Measurements from ENCODE around the gene UPK2. TPM values are rescaled to one million over a fixed set of nuclear protein-coding genes. Genes with fewer than 3 reads are reported as not detected.

UPK2 gene
- total and polyA plus RNA-seq, 10 of the 15 experiments (the other 5 are each of a cell fraction or from before 2014, with no cell fraction given) = 0.07 to 1.0 (median 0.31) TPM; not detected in 7

DNA sequence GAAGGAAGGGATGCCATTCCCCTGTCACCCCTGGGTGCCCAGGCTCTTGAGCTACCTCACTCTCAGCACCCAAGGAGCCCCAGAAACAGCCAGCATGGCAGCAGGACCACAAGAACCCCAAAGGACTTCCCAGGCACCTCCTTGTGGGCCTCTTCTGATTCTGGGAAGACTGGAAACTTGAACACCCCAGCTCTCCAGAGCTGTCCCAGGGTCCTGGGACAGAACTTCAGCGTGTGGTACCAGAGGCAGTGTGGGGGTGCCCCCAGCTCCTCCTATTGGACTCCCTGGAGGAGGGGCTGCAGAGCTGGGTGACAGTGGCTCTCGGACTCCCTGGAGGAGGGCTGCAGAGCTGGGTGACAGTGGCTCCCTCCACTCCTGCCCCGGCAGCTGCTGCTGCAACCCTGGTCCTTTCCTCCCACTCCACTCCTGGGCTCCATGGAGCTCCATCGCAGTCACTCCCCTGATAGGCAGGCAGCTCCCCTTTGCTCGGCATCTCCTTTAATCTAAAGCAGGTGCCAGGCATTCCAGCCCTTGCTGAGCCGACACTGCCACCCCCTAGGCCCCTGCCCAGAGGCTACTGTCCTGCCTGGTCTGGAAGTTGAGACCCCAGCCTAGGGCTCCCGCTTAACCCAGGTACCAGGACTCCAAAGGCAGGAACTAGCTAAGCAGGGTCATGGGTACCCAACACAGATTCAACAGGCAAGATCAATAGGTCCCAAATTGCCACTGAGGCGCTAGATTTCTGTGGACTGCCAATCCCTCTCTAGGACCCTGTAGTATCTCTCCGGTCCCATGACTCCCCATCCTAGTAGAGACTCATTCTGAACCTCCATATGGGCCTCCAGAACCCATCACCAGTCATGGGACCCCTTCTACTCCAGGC lies 33.1 kb upstream of the UPK2 start:
- POLR2A ChIA-PET = interaction anchor here (1.0 to 6.3 kb wide), 2 partner anchors 10 kb away, joined by 4 to 105 read pairs; no protein-coding TSS in a partner anchor
- Histone ChIP-seq H3K36me3 (ENCODE audit: control insufficient read depth in 2 of 2, insufficient read depth in 2 of 2, low read length in 1 of 2) (no peaks in the 10 kb centered on the region), H3K4me2 (ENCODE audit: control insufficient read depth, insufficient read depth) (peak overlapping the region; percentile 97), H3K27ac (ENCODE audit: control insufficient read depth, insufficient read depth) (no peak overlapping the region), H3K9ac (ENCODE audit: control insufficient read depth, insufficient read depth, low read length) (peak overlapping the region; percentile 72), H3K9me3 (replicated peaks; ENCODE audit: control insufficient read depth, insufficient read depth, low read length) (no peaks in the 10 kb centered on the region), H3K4me1 (ENCODE audit: control insufficient read depth, insufficient read depth, low read length) (peaks cover 21% of the 10 kb centered on the region), H3K27me3 (replicated peaks in 1 of 2; ENCODE audit: control insufficient read depth in 2 of 2, insufficient read depth in 2 of 2, low read length in 1 of 2) (no peaks in the 10 kb centered on the region), H3K79me2 (ENCODE audit: control insufficient read depth, insufficient read depth, low read length) (peaks cover 39% of the 10 kb centered on the region), H4K20me1 (ENCODE audit: control insufficient read depth, insufficient read depth) (no peaks in the 10 kb centered on the region), H3K4me3 (peak overlapping the region; percentile 93), H2AFZ (ENCODE audit: control insufficient read depth, low read depth, low read length) (no peak overlapping the region)
- ATAC-seq (no peak), DNase-seq (ENCODE audit: low read depth, low spot score) (no peak), FAIRE-seq (no peak)
- SMC1A ChIA-PET (ENCODE audit: uncharacterized antibody, unreplicated experiment) = interaction anchor here (0.7 to 12.9 kb wide), 4 partner anchors 10 to 233 kb away, joined by 3 to 185 read pairs (median 3); no protein-coding TSS in a partner anchor
- TF ChIP-seq, protein P1, sequence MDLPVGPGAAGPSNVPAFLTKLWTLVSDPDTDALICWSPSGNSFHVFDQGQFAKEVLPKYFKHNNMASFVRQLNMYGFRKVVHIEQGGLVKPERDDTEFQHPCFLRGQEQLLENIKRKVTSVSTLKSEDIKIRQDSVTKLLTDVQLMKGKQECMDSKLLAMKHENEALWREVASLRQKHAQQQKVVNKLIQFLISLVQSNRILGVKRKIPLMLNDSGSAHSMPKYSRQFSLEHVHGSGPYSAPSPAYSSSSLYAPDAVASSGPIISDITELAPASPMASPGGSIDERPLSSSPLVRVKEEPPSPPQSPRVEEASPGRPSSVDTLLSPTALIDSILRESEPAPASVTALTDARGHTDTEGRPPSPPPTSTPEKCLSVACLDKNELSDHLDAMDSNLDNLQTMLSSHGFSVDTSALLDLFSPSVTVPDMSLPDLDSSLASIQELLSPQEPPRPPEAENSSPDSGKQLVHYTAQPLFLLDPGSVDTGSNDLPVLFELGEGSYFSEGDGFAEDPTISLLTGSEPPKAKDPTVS (IDR thresholded peaks at IDR 0.05; ENCODE audit: low read depth, low read length) = no peak
- no peak for TF ChIP-seq HDAC2 (IDR thresholded peaks at IDR 0.05)
- no peak for TF ChIP-seq BACH1 (IDR thresholded peaks at IDR 0.05; ENCODE audit: borderline replicate concordance)
- TF ChIP-seq, protein P2, sequence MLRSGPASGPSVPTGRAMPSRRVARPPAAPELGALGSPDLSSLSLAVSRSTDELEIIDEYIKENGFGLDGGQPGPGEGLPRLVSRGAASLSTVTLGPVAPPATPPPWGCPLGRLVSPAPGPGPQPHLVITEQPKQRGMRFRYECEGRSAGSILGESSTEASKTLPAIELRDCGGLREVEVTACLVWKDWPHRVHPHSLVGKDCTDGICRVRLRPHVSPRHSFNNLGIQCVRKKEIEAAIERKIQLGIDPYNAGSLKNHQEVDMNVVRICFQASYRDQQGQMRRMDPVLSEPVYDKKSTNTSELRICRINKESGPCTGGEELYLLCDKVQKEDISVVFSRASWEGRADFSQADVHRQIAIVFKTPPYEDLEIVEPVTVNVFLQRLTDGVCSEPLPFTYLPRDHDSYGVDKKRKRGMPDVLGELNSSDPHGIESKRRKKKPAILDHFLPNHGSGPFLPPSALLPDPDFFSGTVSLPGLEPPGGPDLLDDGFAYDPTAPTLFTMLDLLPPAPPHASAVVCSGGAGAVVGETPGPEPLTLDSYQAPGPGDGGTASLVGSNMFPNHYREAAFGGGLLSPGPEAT (IDR thresholded peaks at IDR 0.05; ENCODE audit: low read depth) = no peak
- no peak for TF ChIP-seq BRCA1 (IDR thresholded peaks at IDR 0.05; ENCODE audit: low read depth, low read length)
- TF ChIP-seq RB1 (IDR thresholded peaks at IDR 0.05; ENCODE audit: borderline replicate concordance) = no peak
- no peak for TF ChIP-seq CHD2 (IDR thresholded peaks at IDR 0.05; ENCODE audit: borderline replicate concordance, low read depth, low read length)
- no peak for TF ChIP-seq CREB1 (IDR thresholded peaks at IDR 0.05; ENCODE audit: low read depth)
- TF ChIP-seq, protein P3, sequence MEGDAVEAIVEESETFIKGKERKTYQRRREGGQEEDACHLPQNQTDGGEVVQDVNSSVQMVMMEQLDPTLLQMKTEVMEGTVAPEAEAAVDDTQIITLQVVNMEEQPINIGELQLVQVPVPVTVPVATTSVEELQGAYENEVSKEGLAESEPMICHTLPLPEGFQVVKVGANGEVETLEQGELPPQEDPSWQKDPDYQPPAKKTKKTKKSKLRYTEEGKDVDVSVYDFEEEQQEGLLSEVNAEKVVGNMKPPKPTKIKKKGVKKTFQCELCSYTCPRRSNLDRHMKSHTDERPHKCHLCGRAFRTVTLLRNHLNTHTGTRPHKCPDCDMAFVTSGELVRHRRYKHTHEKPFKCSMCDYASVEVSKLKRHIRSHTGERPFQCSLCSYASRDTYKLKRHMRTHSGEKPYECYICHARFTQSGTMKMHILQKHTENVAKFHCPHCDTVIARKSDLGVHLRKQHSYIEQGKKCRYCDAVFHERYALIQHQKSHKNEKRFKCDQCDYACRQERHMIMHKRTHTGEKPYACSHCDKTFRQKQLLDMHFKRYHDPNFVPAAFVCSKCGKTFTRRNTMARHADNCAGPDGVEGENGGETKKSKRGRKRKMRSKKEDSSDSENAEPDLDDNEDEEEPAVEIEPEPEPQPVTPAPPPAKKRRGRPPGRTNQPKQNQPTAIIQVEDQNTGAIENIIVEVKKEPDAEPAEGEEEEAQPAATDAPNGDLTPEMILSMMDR (IDR thresholded peaks at IDR 0.05 in 2 of 3, conservative IDR thresholded peaks at IDR 0.05 in 1 of 3; ENCODE audit: control insufficient read depth in 2 of 3, extremely low read depth in 1 of 3, insufficient read depth in 1 of 3, low read depth in 3 of 3, low read length in 3 of 3) = no peak
- in situ Hi-C loops (cut with MboI) (no loop called here), intact Hi-C loops (cut with micrococcal nuclease; ENCODE audit: unreplicated experiment) (no loop called here)
- 74% methylated on average over 9 of the region's 9 CpGs for WGBS (ENCODE audit: insufficient coverage, insufficient replicate concordance, low lambda C conversion rate, missing lambda C conversion rate)
- BruUV-seq (replicated peaks) = no TSS peak
- CTCF ChIA-PET = interaction anchor here (0.6 to 11.6 kb wide), 5 partner anchors 10 to 153 kb away, joined by 3 to 330 read pairs (median 4); no protein-coding TSS in a partner anchor
- RAD21 ChIA-PET (ENCODE audit: unreplicated experiment) = interaction anchor here (0.7 to 8.8 kb wide), 6 partner anchors 11 to 229 kb away, joined by 3 to 169 read pairs (median 4); partner anchors contain the start of gene DDX6
